ENCODE results near the gene C7orf57. TPM values are rescaled to one million over a fixed set of nuclear protein-coding genes. Genes with fewer than 3 reads are reported as not detected.

Gene C7orf57
- total RNA-seq, 4 donors from 2014 or later = not detected

DNA sequence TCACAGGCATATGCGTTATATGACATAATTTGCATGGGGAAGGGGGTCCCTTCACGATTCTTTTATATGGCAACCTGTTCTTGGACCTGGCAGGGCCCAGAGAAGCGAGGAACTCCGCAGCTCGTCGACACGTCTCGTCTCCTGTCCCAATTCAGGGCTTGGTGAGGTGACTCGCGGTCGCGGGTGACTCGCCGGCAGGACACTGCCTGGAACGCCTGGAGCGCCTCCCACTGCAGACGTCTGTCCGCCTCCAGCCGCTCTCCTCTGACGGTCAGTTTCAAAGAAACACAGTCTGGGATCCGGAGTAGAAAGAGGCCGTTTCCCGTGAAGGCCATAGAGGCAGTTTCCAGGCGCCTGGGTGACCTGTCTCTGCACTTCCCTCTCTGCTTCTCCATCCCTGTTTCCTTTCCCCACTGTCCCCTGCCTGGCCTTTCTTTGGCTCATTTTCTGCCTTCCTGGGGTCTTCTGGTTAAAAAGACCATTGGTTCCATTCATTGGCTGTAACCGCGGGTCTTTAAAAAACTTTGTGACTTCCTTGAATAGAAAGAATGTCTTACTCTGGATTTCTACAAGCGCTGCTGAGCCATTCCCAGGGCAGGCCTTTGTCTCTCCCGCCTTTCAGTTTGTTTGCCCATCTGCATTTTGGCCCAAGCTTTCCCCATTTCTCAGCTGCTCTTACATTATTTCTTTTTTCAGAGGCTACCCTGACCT is 54.9 kb downstream of the C7orf57 start:
- H3K4me1 ChIP-seq = peaks cover 25 to 38% (median 28%) of the 10 kb centered on the region in 4 donors
- TF ChIP-seq, protein P1, sequence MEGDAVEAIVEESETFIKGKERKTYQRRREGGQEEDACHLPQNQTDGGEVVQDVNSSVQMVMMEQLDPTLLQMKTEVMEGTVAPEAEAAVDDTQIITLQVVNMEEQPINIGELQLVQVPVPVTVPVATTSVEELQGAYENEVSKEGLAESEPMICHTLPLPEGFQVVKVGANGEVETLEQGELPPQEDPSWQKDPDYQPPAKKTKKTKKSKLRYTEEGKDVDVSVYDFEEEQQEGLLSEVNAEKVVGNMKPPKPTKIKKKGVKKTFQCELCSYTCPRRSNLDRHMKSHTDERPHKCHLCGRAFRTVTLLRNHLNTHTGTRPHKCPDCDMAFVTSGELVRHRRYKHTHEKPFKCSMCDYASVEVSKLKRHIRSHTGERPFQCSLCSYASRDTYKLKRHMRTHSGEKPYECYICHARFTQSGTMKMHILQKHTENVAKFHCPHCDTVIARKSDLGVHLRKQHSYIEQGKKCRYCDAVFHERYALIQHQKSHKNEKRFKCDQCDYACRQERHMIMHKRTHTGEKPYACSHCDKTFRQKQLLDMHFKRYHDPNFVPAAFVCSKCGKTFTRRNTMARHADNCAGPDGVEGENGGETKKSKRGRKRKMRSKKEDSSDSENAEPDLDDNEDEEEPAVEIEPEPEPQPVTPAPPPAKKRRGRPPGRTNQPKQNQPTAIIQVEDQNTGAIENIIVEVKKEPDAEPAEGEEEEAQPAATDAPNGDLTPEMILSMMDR (IDR thresholded peaks at IDR 0.05) = no peak
- peak in 1 of 2 donors; percentile 18 for TF ChIP-seq POLR2AphosphoS5 (IDR thresholded peaks at IDR 0.05)
- WGBS = 61% methylated on average over 27 of the region's 28 CpGs
- peak; percentile 91 for DNase-seq (ENCODE audit: extremely low spot score)
- no peaks in the 10 kb centered on the region for H3K9me3 ChIP-seq
- intact Hi-C loops (cut with DNase I) = loop anchor here (2.0 kb wide), 1 partner anchor 111 kb away; the partner anchor contains the start of gene HUS1
- peaks cover 0 to 43% (median 30%) of the 10 kb centered on the region in 4 donors for H3K36me3 ChIP-seq
- peak overlapping the region; percentile 85 to 90 (median 86) for H3K27ac ChIP-seq (replicated peaks in 1 of 4)
- peak overlapping the region; percentile 71 to 94 (median 90) for H3K4me3 ChIP-seq
- no peaks in the 10 kb centered on the region for H3K27me3 ChIP-seq

DNA sequence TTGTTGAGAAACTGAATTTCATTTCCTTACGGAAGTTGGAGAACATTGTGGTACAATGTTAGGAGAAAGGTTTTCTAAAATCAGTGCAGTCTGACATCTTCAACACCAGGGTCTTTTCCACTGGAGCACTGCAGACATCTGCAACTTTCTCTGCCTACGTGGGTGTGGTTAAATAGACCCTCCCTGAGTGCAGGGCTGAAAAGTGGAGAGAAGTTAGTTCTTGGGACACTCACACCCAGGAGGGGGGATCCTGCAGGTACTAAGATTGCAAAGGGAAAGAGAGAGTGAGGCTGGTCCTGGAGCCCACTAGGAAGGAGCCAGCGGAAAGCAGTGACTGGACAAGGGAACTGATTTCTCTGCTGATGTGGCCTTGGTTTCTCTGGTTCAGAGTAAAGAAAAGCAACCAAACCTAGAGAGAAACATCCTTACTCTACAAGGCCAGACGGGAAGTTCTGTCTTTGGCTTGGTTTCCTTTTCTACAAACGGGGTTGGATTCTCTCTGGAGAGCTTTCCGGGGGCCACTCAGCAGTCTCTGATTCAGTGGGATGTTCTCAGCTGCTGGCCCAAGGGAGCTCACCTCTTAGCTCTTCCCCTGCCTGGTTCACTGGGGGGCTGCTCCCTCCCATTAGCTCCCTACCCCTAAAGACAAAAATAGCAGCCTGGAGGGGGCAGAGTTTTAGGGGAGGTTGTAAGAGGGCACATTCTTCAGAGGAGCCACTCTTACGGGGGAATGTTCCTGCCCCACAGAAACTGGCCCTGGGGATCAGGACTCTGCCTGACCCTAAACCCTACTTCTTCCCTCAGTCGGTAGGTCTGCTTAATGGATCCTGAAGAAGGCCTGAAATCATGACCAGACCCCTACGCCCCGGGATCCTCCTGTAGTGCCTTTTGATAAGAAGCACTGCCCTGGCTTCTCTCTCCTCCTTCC is 56.4 kb downstream of the C7orf57 start:
- DNase-seq (ENCODE audit: extremely low spot score) = peak; percentile 90
- no peaks in the 10 kb centered on the region for H3K27me3 ChIP-seq
- H3K4me1 ChIP-seq = peaks cover 31 to 40% (median 33%) of the 10 kb centered on the region in 4 donors
- intact Hi-C loops (cut with DNase I) = loop anchor here (2.0 kb wide), 1 partner anchor 113 kb away; the partner anchor contains the start of gene HUS1
- H3K36me3 ChIP-seq = peaks cover 0 to 59% (median 44%) of the 10 kb centered on the region in 4 donors
- no peak overlapping the region for H3K4me3 ChIP-seq
- 81% methylated on average over 10 of the region's 10 CpGs for WGBS
- no peak overlapping the region for H3K27ac ChIP-seq (replicated peaks in 1 of 4)
- TF ChIP-seq EP300 (IDR thresholded peaks at IDR 0.05) = no peak
- TF ChIP-seq POLR2AphosphoS5 (IDR thresholded peaks at IDR 0.05) = no peak
- no peak for TF ChIP-seq POLR2A (IDR thresholded peaks at IDR 0.05; ENCODE audit: low read depth)
- no peaks in the 10 kb centered on the region for H3K9me3 ChIP-seq

DNA sequence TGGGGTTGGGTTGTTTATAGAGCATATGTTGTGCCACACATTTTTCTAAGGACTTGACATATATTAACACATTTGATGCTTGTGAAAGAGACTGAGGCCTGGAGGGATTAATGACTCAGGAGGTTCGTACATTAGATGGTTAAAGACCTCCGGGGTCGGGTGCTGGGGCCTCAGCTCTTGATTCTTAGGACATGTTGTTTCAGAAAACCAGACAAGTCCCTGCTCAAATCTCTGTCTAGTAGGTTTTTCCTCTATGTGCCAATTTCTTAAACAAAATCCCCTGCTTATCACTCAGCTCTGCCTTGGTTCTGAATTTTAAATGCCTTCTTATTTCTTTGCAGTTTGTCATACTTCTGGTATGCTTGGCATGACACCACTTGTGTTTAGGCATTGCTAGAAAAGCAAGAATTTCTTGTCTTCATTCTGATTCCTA is 59.5 kb downstream of the C7orf57 start:
- H3K4me1 ChIP-seq = peaks cover 16 to 24% (median 20%) of the 10 kb centered on the region in 4 donors
- TF ChIP-seq, protein P1 (IDR thresholded peaks at IDR 0.05) = no peak
- no peak for TF ChIP-seq EP300 (IDR thresholded peaks at IDR 0.05)
- no peak for TF ChIP-seq POLR2A (IDR thresholded peaks at IDR 0.05; ENCODE audit: low read depth)
- TF ChIP-seq POLR2AphosphoS5 (IDR thresholded peaks at IDR 0.05) = no peak
- intact Hi-C loops (cut with DNase I) = no loop called here
- H3K36me3 ChIP-seq = peaks cover 0 to 80% (median 68%) of the 10 kb centered on the region in 4 donors
- no peaks in the 10 kb centered on the region for H3K9me3 ChIP-seq
- H3K27ac ChIP-seq (replicated peaks in 1 of 4) = no peak overlapping the region
- WGBS = 78% methylated on average over 3 of the region's 3 CpGs
- peak; percentile 74 for DNase-seq (ENCODE audit: extremely low spot score)
- no peaks in the 10 kb centered on the region for H3K27me3 ChIP-seq
- H3K4me3 ChIP-seq = no peak overlapping the region

DNA sequence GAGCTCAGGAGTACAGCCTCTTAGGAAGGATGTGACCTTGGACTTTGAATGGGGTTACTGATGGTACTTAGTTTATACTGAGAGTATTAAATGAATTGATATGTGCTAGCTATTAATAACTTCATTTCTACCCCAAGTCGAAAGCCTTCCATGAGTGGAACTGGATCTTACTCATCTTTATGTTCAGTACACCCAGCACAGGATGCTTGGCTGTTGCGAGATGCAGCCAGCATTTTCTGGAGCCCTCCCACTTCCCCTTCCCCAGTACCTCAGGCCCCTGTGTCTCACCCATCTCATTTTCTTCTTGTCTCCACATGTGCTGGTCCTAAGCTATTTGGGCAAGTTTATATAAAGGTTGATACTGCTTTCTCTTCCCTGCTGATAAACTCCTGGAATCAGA is 60.9 kb downstream of the C7orf57 start:
- TF ChIP-seq, protein P1 (IDR thresholded peaks at IDR 0.05) = no peak
- TF ChIP-seq POLR2AphosphoS5 (IDR thresholded peaks at IDR 0.05) (no peak), POLR2A (IDR thresholded peaks at IDR 0.05; ENCODE audit: low read depth) (no peak), EP300 (IDR thresholded peaks at IDR 0.05) (no peak)

More for the DNA sequence above, 60.9 kb downstream of the C7orf57 start:
- DNase-seq (ENCODE audit: extremely low spot score) = peak; percentile 21
- peaks cover 7 to 14% (median 11%) of the 10 kb centered on the region in 4 donors for H3K4me1 ChIP-seq
- no peaks in the 10 kb centered on the region for H3K27me3 ChIP-seq
- peaks cover 0 to 92% (median 71%) of the 10 kb centered on the region in 4 donors for H3K36me3 ChIP-seq
- intact Hi-C loops (cut with DNase I) = no loop called here
- H3K4me3 ChIP-seq = no peak overlapping the region
- WGBS = 84% methylated on average over 2 of the region's 2 CpGs
- no peak overlapping the region for H3K27ac ChIP-seq (replicated peaks in 1 of 4)
- H3K9me3 ChIP-seq = no peaks in the 10 kb centered on the region
